H9 (cell line): ENCODE data around the gene MSRB2. TPM values are rescaled to one million over a fixed set of nuclear protein-coding genes. Genes with fewer than 3 reads are reported as not detected.
A peak's percentile ranks its signal among the peaks of the same experiment; 100 is the strongest.

ENCODE experiments used
- DNase-seq: peaks from one replicate; pipeline ENCODE4 v3.0.0-alpha.2; 2017
- H2AFZ ChIP-seq: one replicate; pipeline ENCODE4 v1.6.1; 2013; ENCODE audit warnings: mild to moderate bottlenecking, low read length, control low read depth, moderate library complexity
- H2AK5ac ChIP-seq: 2 replicates; pipeline ENCODE4 v1.6.1; 2013; ENCODE audit warnings: low read length, control low read depth, mixed read lengths; ENCODE audit not compliant: insufficient read length
- H2BK120ac ChIP-seq: one replicate; pipeline ENCODE4 v1.6.1; 2013; ENCODE audit warnings: low read depth, mild to moderate bottlenecking, low read length, control low read depth, inconsistent platforms; ENCODE audit not compliant: poor library complexity, severe bottlenecking
- H2BK12ac ChIP-seq: 2 replicates; pipeline ENCODE4 v1.6.1; 2013; ENCODE audit warnings: low read length, control low read depth, mixed read lengths, low read depth; ENCODE audit not compliant: insufficient read length
- H2BK15ac ChIP-seq: 2 replicates; pipeline ENCODE4 v1.6.1; 2013; ENCODE audit warnings: low read depth, low read length, control low read depth
- H2BK20ac ChIP-seq: one replicate; pipeline ENCODE4 v1.6.1; 2013; ENCODE audit warnings: low read depth, mild to moderate bottlenecking, low read length, control low read depth, inconsistent platforms; ENCODE audit not compliant: poor library complexity, severe bottlenecking
- H2BK5ac ChIP-seq: 2 replicates; pipeline ENCODE4 v1.6.1; 2013; ENCODE audit warnings: low read length, control low read depth, mixed read lengths; ENCODE audit not compliant: insufficient read length
- H3K14ac ChIP-seq: 2 replicates; pipeline ENCODE4 v1.6.1; 2013; ENCODE audit warnings: low read length, control low read depth; ENCODE audit not compliant: insufficient read depth
- H3K18ac ChIP-seq: 2 replicates; pipeline ENCODE4 v1.6.1; 2013; ENCODE audit warnings: low read depth, mild to moderate bottlenecking, mixed read lengths, low read length, control low read depth; ENCODE audit not compliant: insufficient read length
- H3K23ac ChIP-seq: 2 replicates; pipeline ENCODE4 v1.6.1; 2013; ENCODE audit warnings: low read length, control low read depth, mixed read lengths, low read depth; ENCODE audit not compliant: insufficient read length
- H3K23me2 ChIP-seq: 2 replicates; pipeline ENCODE4 v1.6.1; 2013; ENCODE audit warnings: low read depth, mild to moderate bottlenecking, mixed read lengths, low read length, control low read depth; ENCODE audit not compliant: insufficient read length, poor library complexity, severe bottlenecking
- H3K27ac ChIP-seq: 2 replicates; pipeline ENCODE4 v1.5.1; 2013; ENCODE audit warnings: low read length, control low read depth, mixed read lengths, low read depth; ENCODE audit not compliant: insufficient read length
- H3K27me3 ChIP-seq: 2 replicates; pipeline ENCODE4 v1.6.1; 2013; ENCODE audit warnings: low read length, control low read depth, inconsistent platforms; ENCODE audit not compliant: insufficient read depth
- H3K4ac ChIP-seq: 2 replicates; pipeline ENCODE4 v1.6.1; 2013; ENCODE audit warnings: low read depth, mild to moderate bottlenecking, control low read depth, inconsistent platforms, low read length, moderate library complexity
- H3K4me1 ChIP-seq: 2 replicates; pipeline ENCODE4 v1.6.1; 2013; ENCODE audit warnings: low read length, control low read depth, inconsistent platforms; ENCODE audit not compliant: insufficient read depth
- H3K4me2 ChIP-seq: 2 replicates; pipeline ENCODE4 v1.6.1; 2013; ENCODE audit warnings: low read length, control low read depth, mixed read lengths; ENCODE audit not compliant: insufficient read length, insufficient read depth
- H3K56ac ChIP-seq: 2 replicates; pipeline ENCODE4 v1.6.1; 2013; ENCODE audit warnings: low read depth, mild to moderate bottlenecking, mixed read lengths, low read length, control low read depth; ENCODE audit not compliant: insufficient read length
- H3K79me1 ChIP-seq: 2 replicates; pipeline ENCODE4 v1.6.1; 2013; ENCODE audit warnings: low read depth, mild to moderate bottlenecking, moderate library complexity, low read length, control low read depth, inconsistent platforms; ENCODE audit not compliant: insufficient read depth, poor library complexity, severe bottlenecking
- H3K79me2 ChIP-seq: 2 replicates; pipeline ENCODE4 v1.6.1; 2013; ENCODE audit warnings: low read length, control low read depth, inconsistent platforms; ENCODE audit not compliant: insufficient read depth
- H3K9ac ChIP-seq: 2 replicates; pipeline ENCODE4 v1.6.1; 2013; ENCODE audit warnings: low read length, control low read depth, mixed read lengths; ENCODE audit not compliant: insufficient read length; ENCODE audit errors: extremely low read depth
- H3K9me3 ChIP-seq: one replicate; pipeline ENCODE4 v1.6.1; 2013; ENCODE audit warnings: low read depth, low read length, inconsistent platforms; ENCODE audit not compliant: control insufficient read depth
- H3T11ph ChIP-seq: one replicate; pipeline ENCODE4 v1.6.1; 2013; ENCODE audit warnings: mild to moderate bottlenecking, low read length, control low read depth, inconsistent platforms
- H4K20me1 ChIP-seq: one replicate; pipeline ENCODE4 v1.6.1; 2013; ENCODE audit not compliant: control insufficient read depth, insufficient read length, insufficient read depth
- H4K5ac ChIP-seq: 2 replicates; pipeline ENCODE4 v1.6.1; 2013; ENCODE audit warnings: low read depth, mild to moderate bottlenecking, mixed read lengths, low read length, control low read depth; ENCODE audit not compliant: insufficient read length
- H4K8ac ChIP-seq: replicated peaks from 2 replicates; pipeline ENCODE4 v1.6.1; 2013; ENCODE audit warnings: low read length, control low read depth, mixed read lengths, low read depth; ENCODE audit not compliant: insufficient read length
- H4K91ac ChIP-seq: 2 replicates; pipeline ENCODE4 v1.6.1; 2013; ENCODE audit warnings: low read depth, mild to moderate bottlenecking, moderate library complexity, mixed read lengths, low read length, control low read depth; ENCODE audit not compliant: insufficient read length
- H3K27ac Mint-ChIP-seq, 3 experiments: 2 replicates in 2 of 3; 3 replicates in 1 of 3; pipeline ENCODE4 v1.8.0; 2020 to 2021; ENCODE audit warnings: mixed read lengths in 3 of 3, mild to moderate bottlenecking in 1 of 3, moderate library complexity in 1 of 3
- H3K27me3 Mint-ChIP-seq: 2 replicates; pipeline ENCODE4 v1.8.0; 2021; ENCODE audit warnings: low read depth, mild to moderate bottlenecking, moderate library complexity, mixed read lengths
- H3K36me3 Mint-ChIP-seq, 3 experiments: 2 replicates in 2 of 3; 3 replicates in 1 of 3; pipeline ENCODE4 v1.8.0; 2020 to 2021; ENCODE audit warnings: low read depth in 3 of 3, mixed read lengths in 3 of 3; ENCODE audit not compliant: insufficient read depth in 1 of 3
- H3K4me1 Mint-ChIP-seq, 2 experiments: 2 replicates each; pipeline ENCODE4 v1.8.0; 2020; ENCODE audit warnings: mixed read lengths in 2 of 2
- H3K4me3 Mint-ChIP-seq, 2 experiments: 2 replicates in 1 of 2; 3 replicates in 1 of 2; pipeline ENCODE4 v1.8.0; 2020 to 2021; ENCODE audit warnings: mild to moderate bottlenecking in 2 of 2, mixed read lengths in 2 of 2, moderate library complexity in 1 of 2
- H3K9me3 Mint-ChIP-seq, 2 experiments: 2 replicates in 1 of 2; 3 replicates in 1 of 2; pipeline ENCODE4 v1.8.0; 2020; ENCODE audit warnings: mild to moderate bottlenecking in 2 of 2, mixed read lengths in 2 of 2, moderate library complexity in 1 of 2
- CTCF ChIP-seq: fragments of 200-600 bp; sonication (generic); conservative IDR thresholded peaks from 3 replicates; pipeline ENCODE4 v1.8.0; 2021; ENCODE audit warnings: antibody characterized with exemption, mild to moderate bottlenecking
- WGBS: extraction: QIAGEN DNeasy Blood & Tissue Kit; methylation state at CpG from one replicate; pipeline ENCODE4 v1.1.7; 2013; ENCODE audit warnings: missing lambda C conversion rate, low lambda C conversion rate, mixed read lengths; ENCODE audit not compliant: insufficient read length; ENCODE audit errors: extremely low coverage; 5-methylcytosine and 5-hydroxymethylcytosine counted together
- total RNA-seq: library from RNA; stranded (reverse); gene quantifications from 2 replicates; pipeline ENCODE4 v1.2.1, GENCODE V29; 2021

MSRB2 gene
- total RNA-seq, 1 experiment from 2014 or later = 18.0 TPM

GRCh38 chr10:23056186-23056579, 39.2 kb upstream of the MSRB2 start:
- Histone ChIP-seq H4K5ac (no peak overlapping the region), H3K79me2 (no peaks in the 10 kb centered on the region), H2BK12ac (no peak overlapping the region), H2AFZ (no peak overlapping the region), H2BK5ac (no peak overlapping the region), H3K27ac (peak overlapping the region; percentile 81), H3T11ph (no peak overlapping the region), H3K4me2 (peak overlapping the region; percentile 24), H3K56ac (no peak overlapping the region), H3K9ac (no peak overlapping the region), H3K23me2 (no peaks in the 10 kb centered on the region), H3K9me3 (no peaks in the 10 kb centered on the region), H4K91ac (no peak overlapping the region), H2AK5ac (no peak overlapping the region), H2BK15ac (no peak overlapping the region), H3K4ac (no peak overlapping the region), H4K8ac (no peak overlapping the region), H3K79me1 (no peaks in the 10 kb centered on the region), H2BK20ac (no peak overlapping the region), H3K18ac (no peak overlapping the region), H2BK120ac (no peak overlapping the region), H3K23ac (no peak overlapping the region), H3K27me3 (no peaks in the 10 kb centered on the region), H4K20me1 (no peaks in the 10 kb centered on the region), H3K14ac (no peak overlapping the region), H3K4me1 (peaks cover 19% of the 10 kb centered on the region)
- WGBS = no CpG with 5 or more reads among the region's 3 CpGs
- H3K36me3 Mint-ChIP-seq = peaks cover 0 to 10% (median 3%) of the 10 kb centered on the region in 3 experiments; a peak in 3 of 7 replicates
- DNase-seq = no peak
- peaks cover 72% of the 10 kb centered on the region in 2 experiments for H3K4me1 Mint-ChIP-seq
- H3K9me3 Mint-ChIP-seq = peaks cover 4 to 12% of the 10 kb centered on the region in 2 experiments; a peak in 3 of 5 replicates
- H3K27me3 Mint-ChIP-seq = no peaks in the 10 kb centered on the region; the same call in 1 of the 2 replicates
- peak overlapping the region; percentile 5 to 25; a peak in 1 of 5 replicates for H3K4me3 Mint-ChIP-seq
- TF ChIP-seq CTCF = no peak
- H3K27ac Mint-ChIP-seq = peak overlapping the region; percentile 92 to 99 (median 98); a peak in 6 of 7 replicates
